ENCODE results near the gene FHOD3.

DNA sequence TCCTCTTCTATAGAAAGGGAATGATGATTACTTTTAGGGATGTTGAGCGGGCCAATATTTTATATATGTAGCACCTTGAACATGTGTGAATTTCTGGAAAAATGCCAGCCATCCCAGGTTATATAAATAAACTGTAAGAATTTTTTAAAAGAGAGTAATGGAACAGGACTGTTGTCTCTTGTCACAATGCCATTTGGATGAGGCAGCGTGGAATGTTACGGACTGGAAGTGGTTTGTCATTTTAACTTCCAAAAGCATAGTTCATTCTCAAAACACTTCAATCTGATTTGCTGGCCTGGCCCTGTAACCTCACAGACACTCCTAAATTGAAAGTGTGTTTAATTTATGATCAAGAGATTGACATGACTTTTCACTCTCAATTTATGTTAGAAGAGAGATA, 460.5 kb downstream of the FHOD3 start:
- TF ChIP-seq, protein P1, sequence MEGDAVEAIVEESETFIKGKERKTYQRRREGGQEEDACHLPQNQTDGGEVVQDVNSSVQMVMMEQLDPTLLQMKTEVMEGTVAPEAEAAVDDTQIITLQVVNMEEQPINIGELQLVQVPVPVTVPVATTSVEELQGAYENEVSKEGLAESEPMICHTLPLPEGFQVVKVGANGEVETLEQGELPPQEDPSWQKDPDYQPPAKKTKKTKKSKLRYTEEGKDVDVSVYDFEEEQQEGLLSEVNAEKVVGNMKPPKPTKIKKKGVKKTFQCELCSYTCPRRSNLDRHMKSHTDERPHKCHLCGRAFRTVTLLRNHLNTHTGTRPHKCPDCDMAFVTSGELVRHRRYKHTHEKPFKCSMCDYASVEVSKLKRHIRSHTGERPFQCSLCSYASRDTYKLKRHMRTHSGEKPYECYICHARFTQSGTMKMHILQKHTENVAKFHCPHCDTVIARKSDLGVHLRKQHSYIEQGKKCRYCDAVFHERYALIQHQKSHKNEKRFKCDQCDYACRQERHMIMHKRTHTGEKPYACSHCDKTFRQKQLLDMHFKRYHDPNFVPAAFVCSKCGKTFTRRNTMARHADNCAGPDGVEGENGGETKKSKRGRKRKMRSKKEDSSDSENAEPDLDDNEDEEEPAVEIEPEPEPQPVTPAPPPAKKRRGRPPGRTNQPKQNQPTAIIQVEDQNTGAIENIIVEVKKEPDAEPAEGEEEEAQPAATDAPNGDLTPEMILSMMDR (IDR thresholded peaks at IDR 0.05; ENCODE audit: low read depth, low read length) = no peak
- TF ChIP-seq POLR2A (IDR thresholded peaks at IDR 0.05; ENCODE audit: extremely low read depth, insufficient read length) (no peak), MYC (IDR thresholded peaks at IDR 0.05; ENCODE audit: low read depth, low read length) (no peak)
- TF ChIP-seq, protein P2, sequence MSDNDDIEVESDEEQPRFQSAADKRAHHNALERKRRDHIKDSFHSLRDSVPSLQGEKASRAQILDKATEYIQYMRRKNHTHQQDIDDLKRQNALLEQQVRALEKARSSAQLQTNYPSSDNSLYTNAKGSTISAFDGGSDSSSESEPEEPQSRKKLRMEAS (IDR thresholded peaks at IDR 0.05; ENCODE audit: low read depth, low read length) = no peak
